Measurements from ENCODE around the gene TAL1.

TAL1 gene

DNA sequence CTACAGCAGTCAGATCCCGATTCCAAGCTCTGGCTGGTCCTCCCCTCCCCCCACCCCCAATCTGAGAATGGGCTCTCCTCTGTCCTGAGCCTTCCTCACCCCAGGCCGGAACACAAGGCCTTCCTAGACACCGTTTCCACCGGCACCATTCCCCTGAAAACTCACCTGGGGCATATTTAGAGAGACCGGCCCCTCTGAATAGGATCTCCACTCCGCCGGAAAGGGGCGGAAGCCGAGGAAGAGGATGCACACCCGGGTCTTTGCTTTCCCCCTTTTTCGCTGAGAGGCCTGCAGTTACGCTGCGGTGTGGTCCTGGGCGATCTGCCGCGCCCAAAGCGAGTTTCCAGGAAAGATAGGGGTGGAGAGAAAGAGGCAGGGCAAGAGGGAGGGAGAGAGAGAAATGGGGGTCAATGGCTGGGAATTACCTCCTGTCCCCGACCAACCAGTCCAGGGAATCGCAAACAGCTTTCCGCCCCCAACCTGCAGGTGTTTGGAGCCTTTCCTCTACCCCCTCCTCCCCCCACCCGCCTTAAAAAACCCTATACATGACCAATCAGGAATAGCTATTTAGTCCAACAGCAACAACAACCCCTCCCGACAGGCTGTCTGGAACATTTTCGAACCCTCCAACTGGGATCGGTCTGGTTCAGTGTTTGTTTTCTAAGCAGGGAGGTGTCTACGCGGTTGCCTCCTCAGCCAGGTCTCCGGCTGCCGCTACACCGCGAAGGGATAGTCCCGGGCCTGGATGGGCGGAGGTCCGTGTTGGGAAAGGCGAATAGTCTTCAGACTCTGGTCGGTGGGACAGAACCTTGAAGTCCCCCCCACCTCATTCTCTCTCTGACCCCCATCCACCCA is 2.8 kb downstream of the TAL1 start:
- DNase-seq: no peak

DNA sequence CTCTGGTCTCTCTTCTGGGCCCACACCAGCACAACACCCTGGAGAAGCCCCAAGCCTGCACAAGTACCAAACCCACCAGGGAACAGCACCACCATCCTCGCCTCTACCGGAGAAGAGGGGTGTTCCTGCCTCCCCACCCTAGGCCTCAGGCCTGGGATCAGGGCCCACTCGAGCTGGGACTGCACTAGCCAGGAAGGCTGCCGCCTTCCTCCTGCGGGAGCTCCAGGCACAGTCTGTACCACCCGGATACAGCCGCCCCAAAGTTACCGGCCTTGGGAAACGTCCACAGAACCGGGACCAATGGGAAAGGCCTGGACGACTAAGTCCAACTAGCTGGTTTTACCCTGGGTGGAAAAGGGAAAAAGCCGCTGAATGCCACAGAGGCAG is 3.4 kb downstream of the TAL1 start:
- no peak for DNase-seq

DNA sequence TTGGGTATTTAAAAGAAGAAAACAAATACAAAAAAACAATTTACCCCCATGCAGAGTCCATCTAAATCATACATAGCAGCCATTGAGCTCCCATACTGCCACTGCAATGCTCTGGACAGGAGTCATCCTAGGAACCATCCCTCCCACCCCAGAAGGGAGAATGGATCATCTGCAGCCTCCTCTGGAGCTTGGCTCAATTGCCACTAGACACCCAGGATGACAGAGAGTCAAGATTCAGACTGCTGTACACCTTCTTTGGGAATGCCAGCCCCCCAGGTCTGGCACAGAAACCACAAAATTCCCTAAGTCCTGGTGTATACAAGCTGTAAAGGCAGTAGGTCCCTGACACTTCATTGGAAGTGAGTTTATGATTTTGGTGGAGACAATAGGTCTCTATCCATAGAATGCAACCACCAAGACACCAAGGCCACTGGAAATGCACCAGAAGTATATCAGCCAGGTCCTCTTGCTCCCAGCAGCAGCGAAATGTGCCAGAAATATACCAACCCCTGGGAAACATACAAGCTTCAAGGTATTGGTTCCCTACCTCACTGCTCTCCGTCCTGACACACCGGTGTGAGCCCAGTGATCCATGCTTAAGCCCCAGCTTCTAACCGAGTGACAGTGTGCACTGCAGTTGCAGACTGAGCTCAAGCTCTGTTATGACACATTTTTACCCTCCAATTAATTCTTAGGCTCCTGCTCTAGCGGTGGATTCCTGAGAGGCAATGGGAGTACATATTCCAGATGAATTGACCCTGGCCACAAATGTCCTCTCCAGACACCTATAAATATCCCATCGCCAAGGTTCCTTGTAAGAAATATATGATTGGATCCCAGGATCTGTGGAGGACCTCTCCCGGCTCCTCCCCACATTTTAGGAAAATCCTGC is 4.4 kb downstream of the TAL1 start:
- no peak for DNase-seq

DNA sequence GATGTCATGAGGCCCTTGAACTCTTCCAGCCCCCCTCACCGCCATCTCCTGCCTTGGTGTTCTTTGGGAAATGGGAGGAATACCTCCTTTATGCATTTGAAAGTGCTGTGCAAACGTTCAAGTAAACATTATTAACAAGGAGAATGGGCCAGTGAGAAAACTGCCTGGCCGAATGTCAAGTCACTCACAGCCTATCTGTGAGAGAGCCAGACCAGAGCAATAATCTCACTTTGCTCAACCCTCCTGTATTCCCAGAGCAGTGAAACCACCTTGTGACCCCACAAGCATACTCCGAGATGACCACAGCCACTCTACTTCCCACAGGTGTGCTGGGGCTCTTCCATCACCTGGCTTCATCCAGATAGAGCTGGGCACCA is 5.2 kb downstream of the TAL1 start:
- DNase-seq: no peak

DNA sequence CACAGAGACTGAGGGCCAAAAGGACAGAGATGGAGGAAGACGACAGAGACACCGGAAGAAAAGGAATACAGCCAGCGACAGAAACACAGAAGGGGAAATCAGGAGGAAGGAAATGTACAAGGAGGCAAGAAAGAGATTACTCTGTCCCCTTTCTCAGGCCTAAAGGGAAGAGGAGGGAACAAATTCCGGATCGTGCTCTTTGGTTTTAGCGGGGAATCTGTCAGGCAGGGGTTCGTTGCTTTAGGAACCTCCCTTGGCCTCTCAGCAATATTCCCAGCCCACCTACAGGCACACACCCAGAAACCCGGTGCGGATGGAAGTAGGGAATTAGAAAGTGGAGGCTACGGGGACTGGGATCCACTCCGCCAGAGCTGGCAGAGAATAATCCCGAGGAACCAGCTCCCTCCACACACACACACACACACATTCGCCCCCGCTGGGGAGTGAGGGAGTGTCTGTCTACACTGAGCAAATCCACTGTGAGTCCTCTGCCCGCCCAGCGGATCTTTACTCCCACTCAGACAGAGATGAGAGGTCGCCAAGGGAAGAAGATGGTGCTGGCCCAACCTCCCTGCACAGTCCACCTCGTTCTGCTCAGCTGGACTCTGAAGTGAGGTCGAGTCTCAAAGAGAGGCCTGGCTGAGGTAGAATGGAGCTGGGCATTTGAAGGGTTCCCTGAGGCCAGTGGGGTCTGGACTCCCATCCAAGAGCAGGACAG is 5.7 kb downstream of the TAL1 start:
- no peak for DNase-seq

DNA sequence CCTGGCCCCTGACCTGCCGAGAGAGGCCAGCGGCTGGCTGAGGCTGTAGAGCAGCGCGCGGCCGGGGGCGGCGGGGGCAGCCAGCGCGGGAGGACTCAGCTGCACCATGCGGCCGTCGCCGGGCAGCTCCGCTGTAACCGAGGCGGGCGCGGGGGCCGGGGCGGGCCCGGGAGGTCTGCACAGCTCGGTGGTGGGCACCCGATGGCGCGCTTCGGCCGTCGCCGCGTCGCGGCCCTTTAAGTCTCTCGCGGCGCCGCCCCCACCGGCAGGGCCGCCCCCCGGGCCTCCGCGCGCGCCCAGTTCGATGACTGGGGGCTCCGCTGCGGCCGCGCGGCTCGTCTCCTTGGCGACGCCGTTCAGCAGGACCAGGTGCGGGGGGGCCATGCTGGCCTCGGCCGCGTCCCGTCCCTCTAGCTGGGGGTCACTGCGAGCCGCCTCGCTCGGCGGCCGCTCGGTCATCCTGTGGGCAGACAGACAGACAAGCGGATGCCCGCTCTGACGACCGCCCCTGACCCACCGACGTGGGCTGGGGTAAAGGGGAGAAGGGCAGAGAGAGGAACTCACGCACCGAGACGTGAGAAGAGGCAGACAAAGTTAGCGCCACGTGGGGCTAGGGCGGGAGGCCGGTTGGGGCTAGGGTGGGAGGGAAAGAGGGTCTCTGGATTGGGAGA is 6.5 kb downstream of the TAL1 start:
- DNase-seq: no peak

DNA sequence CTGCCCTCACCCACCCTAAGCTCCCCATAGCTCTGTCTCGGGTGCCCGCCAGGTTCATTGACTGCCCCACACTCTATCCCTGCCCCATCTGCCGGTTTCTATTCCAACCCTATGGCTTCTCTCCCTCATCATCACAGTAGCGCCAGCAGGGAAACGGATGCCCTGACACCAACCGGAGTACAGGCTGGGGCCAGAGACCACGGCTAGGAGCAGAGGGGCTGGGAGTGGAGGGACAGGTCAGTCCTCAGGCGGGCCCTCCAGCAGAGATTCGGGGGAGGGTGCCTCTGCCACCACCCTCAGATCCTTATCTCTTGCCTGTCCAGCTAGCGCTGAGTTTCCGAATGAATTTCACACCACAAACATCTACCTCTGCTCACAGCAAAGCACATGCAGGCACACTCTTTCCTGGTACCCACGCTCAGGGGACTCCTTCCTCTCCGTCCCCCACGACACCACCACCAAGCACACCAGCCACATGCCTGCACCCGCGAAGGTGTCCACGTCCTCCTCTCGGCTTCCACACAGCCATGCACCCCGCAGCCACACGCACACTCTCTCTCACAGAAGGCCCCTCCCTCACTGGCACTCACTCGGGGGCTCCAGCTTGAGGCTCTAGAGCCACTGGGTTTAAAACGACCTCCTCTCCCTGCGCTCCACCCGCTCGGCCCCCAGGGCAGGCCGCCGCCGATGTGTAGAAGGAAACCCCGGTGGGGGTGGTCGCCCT is 7.2 kb downstream of the TAL1 start:
- DNase-seq: no peak

DNA sequence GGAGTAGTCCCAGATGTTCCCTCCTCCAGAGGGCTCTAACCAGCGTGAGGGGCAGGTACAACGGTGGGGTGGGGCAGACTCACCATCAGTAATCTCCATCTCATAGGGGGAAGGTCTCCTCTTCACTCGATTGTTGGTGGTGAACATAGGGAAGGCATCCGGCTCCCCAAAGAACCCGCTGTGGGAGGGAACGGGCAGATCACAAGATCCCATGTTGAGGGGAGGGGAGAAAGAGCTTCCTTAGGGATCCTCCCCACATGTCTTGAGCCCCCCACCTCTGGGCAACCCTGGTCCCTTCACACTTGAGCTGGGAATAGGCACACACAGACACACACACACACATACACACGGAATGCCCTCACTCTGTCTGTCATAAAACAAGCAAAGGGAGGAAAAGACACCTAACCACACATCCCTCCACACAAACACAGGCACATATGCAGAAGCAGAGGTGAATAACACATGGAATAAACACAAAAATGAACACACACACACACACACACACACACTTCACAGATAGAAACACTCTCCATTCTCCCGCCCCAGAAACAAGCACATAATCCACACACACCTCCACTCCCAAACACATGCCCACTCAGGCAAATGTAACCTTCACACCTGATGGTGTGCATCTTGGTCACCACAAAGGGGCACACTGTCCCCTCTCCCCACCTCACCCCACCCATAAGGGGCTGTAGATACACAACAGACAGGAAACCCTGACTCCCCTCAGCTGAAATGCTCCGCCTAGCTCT is 7.9 kb downstream of the TAL1 start:
- DNase-seq: no peak

DNA sequence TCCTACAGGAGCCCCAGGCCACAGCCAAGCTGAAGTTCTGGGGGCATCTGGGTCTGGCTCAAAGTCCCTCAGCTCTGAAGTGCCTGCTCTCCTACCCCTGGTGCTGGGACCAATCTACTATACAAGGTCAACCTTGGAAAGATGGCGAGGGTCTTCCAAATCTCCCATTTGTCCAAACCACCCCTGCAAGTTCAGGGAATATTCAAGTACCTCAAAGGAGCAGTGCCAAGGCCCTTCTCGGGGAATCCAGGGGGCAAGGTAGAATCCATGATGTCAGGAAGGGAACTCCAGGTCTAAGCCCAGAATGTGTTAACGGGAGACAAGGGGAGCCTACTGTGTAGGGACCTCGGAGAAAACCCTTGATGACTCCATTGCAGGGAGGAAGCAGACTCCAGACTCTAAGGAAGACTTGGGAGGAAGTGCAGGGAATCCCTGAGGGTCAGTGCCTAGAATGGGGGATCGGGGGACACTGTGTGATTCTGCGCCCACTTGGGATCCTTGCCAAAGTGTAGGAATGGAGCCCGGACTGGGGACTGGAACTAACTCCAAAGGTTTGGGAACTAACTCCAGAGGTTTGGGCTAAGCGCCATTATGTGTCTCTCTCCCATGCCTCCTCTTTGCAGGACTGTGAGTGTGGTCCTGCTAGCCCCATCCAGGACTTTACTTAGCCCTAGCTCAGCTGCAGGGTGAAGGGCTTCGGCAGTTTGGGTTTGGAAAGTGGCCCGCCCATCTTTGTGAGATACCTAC is 8.7 kb downstream of the TAL1 start:
- DNase-seq: no peak

DNA sequence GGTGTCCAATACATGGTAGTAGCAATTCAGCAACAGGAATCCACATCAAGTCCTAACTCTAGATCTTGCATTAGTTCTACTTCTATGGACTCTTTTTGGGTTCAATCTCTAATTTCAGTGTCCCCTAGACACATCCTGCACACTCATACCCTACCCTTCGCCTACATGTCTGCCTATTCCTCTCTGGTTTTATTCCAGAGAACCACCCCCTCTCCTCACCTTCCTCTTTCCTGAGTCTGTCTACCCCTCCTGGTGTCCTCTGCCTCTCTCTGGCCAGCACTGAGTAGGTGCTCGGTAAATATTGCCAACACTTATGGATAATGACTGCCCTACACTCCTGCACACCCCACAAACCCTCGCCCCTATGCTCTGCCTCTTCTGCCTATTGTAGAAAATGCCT is 9.5 kb downstream of the TAL1 start:
- DNase-seq: no peak

DNA sequence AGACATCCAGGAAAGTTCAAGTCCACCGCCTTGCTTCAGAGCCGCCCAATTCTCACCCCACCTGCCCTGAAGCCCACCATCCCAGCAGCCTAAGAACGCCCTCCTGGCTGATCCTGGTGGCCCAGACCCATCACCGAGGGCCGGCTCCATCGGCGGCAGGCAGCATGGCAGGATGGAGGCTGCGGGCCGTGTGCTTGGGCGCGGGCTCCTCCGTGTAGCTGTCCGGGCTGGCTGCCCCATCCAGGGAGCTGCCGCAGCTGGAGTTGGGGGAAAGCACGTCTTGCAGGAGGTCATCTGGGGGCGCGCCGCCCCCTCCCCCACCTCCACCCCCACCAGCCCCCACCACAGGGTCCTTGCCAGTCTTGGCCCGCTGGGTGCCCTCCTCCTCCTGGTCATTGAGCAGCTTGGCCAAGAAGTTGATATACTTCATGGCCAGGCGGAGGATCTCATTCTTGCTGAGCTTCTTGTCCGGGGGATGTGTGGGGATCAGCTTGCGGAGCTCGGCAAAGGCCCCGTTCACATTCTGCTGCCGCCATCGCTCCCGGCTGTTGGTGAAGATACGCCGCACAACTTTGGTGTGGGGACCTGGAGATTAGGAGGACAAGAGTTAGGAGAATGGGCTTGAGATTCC is 12.3 kb downstream of the TAL1 start:
- DNase-seq: no peak

DNA sequence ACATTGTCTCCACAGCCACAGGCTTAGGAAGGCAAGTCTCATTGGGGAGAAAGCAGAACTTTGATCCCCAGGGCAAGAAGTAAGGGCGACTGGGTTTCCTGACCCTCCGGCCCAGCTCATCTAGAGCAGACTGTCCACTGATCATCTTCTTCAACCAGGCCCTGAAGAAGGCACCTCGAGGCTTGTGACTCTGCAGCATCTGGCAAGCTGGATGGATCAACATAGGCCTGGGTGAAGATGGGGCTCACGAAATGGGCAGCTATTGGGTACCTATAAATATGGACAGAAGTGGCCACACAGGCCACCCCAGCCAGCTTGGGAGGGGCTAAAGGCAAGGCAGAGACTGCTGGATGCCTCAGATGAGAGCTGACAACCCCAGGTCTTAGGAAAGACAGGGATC is 13.0 kb downstream of the TAL1 start:
- DNase-seq: no peak

DNA sequence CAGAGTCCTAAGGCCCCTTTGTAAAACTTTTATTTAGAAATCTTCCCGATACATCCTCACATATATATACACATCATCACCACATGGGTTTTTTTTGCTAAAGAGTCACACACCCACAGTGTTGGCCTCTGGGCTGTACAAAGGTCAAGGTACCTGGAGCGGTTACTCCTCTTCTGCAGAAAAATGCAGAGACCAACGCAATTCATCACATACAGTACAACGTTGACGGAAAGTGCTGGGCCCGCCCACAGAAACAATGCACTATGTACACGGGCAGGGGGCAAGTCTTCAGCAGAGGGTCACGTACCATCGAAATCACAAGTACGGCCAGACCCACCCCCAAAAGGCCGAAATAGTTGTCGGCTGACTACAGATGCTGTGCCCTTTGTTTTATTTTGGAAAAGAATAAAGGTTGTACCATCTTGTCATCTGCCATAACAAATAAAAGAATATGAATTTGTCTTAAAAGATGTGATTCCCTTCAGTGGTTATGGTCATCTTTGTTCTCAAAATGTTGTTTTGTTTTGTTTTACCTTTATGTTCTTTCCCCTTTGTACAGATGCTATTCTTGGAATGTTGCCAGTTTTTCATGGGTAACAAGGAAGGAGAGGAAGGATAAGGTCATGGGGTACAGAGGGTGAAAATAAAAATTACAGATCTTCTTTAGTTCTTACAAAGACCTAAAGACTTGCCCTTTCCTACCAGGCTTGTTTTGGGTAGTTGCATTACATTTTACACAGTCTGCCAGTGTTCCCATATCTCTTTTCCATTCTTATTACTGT is 15.6 kb downstream of the TAL1 start:
- no peak for DNase-seq

DNA sequence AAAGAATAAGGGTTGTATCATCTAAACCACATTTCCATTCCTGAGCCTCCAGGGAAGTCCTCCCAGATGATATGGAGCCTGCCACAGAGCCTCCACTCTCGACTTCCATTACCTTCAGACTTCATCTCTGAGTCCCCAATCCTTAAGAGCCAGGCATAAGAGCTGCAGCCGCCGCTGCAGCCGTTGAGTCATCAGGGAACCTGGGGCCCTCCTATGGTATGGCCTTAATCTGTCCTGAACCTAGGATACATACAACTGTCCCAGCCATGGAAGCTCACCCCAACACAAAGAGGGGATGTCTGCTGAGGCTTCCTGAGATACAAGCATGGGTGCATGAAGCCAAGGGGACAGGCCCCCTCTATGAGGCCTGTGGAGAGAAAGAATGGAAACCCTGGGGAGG is 16.3 kb downstream of the TAL1 start:
- no peak for DNase-seq

DNA sequence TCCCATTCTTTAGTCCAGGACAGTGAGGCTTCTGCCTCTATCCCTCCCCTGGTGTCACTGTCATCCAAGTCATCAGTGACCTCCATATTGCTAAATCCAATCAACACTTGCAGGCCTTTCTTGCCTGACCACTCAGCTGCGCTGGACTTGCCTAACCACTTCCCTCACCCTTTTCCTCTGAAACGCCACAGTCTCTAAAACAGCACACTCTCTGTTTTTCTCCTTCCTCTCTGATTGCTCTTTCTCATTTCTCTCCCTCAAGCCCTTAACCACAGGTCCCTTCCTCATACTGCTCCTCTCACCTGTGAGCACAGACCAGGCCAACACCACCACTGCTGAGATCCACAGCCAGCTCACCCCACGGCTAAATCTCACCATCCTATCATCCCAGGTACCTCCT is 17.5 kb downstream of the TAL1 start:
- DNase-seq: no peak

DNA sequence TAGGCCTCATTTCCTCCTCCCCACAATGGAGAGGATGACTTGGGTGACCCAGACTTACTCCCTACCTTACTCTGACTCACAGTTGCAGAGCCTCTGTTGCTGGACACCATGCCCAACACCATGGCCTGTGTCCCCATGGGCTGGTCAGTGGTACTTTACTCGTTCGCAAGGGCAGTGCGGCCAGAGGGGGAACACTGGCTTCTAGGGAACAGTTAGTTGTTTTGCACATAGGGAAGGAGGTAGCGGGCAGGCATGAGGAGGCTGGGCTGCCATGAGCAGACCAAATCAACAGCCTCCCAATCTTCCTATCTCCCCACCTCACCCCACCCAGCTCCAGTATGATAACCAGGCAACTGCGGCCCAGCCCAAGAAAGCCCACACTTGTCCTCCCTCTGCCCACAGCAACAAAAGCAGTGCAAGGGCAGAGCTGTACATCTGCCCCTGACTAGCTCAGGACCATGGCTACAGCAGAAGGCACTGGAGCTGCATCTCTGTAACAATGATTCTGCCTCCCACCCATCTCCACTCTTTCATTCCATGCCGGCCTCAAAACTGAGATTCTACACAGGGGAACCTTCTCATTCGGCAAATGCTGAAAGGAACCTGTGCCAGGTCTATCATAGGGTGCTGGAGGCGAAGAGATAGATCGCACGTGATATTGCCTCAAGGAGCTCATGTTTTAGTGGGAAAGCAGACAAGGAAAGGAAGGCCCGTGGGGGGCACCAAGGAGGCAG is 18.6 kb downstream of the TAL1 start:
- no peak for DNase-seq

DNA sequence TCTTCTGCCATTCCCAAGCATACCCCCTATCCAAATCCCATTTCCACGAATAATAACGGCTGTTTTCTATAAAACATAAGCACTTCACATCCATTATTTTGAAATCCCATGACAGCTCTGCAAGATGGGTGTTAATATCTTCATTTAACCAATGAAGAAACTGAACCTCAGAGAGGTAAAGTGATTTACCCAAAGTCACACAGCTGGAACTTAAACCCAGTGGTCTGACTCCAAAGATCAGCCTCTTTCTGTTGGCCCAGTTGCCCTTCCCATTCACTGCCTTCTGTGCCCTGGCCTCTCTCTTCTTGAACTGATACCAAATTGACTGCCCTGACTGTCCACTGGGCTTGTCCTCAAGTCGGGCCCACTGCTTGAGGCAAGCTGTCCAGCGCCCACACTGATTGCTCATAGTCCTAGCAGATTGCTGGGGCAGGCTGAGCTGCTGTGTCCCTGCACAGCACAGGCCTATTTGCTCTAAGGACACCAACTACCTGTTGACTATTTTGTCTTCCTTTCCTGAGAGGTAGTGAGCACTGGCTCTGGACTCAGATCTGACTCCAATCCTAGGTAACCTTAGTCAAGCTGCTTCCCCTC is 19.3 kb downstream of the TAL1 start:
- no peak for DNase-seq

DNA sequence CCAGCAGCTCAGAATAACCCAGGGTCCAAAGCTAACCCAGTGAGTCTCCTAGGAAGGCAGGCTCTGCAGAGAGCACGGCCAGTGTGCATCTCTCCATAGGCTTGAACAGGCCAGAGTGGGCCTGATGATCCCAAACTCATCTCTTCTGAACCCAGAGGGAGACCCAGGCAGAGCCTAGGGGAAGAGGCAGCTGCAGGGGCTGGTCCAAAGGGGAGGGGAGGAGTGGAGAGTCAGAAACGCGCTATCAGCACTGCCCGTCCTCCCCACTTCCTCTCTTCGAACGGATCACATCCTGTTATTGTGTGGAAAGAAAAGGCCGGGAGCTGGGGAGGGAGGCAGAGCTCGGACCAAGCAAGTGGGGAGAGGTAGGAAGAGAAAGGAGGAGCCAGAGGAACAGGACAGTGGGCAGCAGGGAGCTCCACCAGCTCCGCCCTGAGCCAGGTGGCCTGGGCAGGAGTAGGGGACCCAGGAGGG is 20.2 kb downstream of the TAL1 start:
- no peak for DNase-seq
